Measurements from ENCODE around the gene AKAP11.

- no peak for TF ChIP-seq CTCF (IDR thresholded peaks at IDR 0.05)
- no peak for TF ChIP-seq POLR2AphosphoS5 (IDR thresholded peaks at IDR 0.05)
- no peak for TF ChIP-seq POLR2A (IDR thresholded peaks at IDR 0.05)
Measured at GRCh38 chr13:42329239-42329638, 57.3 kb downstream of the AKAP11 start.

Data from breast epithelium (tissue), 3 donors.